ENCODE measurements around the gene SNX33. TPM values are rescaled to one million over a fixed set of nuclear protein-coding genes. Genes with fewer than 3 reads are reported as not detected.
A peak's percentile ranks its signal among the peaks of the same experiment; 100 is the strongest.
"Not testable (repeated sequence)": the region's sequence is repeated elsewhere in the genome, so short reads cannot be mapped to it uniquely, and the experiment has no call there.

SNX33 gene
- total and polyA plus RNA-seq, 7 donors: 3.5 to 8.0 (median 3.9) TPM

DNA sequence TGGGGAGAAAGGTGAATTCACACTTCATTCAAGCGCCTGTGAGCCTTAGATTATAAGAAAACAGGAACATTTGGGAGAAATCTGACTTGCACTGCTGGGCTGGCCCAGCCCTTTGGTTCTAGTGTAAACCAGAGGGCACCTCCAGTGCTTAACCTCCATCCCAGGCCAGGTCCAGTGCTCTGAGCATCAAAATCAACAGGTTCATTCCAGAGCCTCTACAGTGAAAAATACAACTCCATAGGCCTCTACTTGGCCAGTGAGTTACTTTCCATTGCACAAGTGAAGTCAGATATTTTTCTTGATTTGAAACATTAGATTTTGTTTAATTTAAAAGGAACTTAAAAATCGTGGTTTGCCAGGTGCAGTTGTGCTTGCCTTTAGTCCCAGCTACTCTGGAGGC lies 25.2 kb upstream of the SNX33 start:
- H3K9me3 ChIP-seq: no peaks in the 10 kb centered on the region
- H3K27ac ChIP-seq: no peak overlapping the region
- H3K4me3 ChIP-seq: no peak overlapping the region
- H3K36me3 ChIP-seq (ENCODE audit: insufficient read depth in 1 of 2, low read depth in 1 of 2): peaks cover 2 to 33% of the 10 kb centered on the region in 2 donors
- WGBS, 3 donors: 75 to 81% (median 79%) methylated on average over 2 of the region's 2 CpGs
- TF ChIP-seq, protein P1, sequence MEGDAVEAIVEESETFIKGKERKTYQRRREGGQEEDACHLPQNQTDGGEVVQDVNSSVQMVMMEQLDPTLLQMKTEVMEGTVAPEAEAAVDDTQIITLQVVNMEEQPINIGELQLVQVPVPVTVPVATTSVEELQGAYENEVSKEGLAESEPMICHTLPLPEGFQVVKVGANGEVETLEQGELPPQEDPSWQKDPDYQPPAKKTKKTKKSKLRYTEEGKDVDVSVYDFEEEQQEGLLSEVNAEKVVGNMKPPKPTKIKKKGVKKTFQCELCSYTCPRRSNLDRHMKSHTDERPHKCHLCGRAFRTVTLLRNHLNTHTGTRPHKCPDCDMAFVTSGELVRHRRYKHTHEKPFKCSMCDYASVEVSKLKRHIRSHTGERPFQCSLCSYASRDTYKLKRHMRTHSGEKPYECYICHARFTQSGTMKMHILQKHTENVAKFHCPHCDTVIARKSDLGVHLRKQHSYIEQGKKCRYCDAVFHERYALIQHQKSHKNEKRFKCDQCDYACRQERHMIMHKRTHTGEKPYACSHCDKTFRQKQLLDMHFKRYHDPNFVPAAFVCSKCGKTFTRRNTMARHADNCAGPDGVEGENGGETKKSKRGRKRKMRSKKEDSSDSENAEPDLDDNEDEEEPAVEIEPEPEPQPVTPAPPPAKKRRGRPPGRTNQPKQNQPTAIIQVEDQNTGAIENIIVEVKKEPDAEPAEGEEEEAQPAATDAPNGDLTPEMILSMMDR (IDR thresholded peaks at IDR 0.05): no peak
- H3K27me3 ChIP-seq (ENCODE audit: insufficient read depth in 3 of 3, low read length in 2 of 3): no peaks in the 10 kb centered on the region
- DNase-seq (no peak), ATAC-seq (no peak)
- peaks cover 10% of the 10 kb centered on the region for H3K4me1 ChIP-seq
- intact Hi-C loops (cut with DNase I): loop anchor here in 1 of 2 donors (10.0 kb wide), 1 partner anchor 258 kb away; the partner anchor contains the start of gene MAN2C1

DNA sequence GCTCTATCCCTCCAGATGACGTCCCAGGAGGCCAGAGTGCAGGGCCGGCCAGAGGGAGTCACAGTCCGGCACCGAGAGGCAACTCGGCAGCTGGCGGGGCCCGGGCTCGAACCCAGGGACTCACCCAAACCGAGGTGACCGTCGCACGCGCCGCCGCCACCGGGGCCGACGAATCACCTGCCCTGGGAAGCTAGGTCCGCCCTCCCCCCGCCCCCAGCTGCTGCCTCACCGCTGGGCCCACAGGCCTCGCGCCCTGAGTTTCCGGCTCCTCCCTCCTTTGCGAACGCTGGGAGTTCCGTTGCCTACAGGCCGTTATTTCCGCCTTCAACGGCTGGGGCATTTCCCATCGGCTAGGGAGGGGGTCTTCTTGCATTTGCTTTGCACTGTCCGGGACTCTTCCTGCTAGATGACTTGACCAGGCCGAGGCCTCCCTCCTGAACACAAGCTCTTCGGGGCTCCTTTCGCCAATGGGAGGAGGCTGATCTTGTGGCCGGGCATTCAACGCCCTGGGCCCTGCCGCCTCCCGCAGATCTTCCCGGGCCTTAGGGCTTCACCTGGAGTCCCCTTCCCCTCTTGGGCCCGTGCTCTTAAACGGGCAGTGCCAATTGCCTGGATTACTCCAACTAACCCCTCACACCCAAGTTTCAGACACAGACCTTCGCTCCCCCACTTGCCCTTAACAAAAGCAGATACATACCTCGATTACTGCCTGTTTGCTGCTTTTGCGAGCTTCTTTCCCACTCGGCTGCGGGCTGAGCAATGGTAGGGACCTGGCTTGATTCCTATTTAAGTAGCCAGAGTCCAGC lies 22.0 kb upstream of the SNX33 start, which contains the start of gene SNUPN:
TSS of gene SNUPN (minus strand) at position 184 of the 806 bp plus-strand sequence. CDS start 4,674 bp downstream, outside the sequence.
- 1% methylated on average over 36 to 47 of the region's 47 CpGs for WGBS, 3 donors
- peak; percentile 95 to 97 for DNase-seq
- Histone ChIP-seq H3K27me3 (ENCODE audit: insufficient read depth in 3 of 3, low read length in 2 of 3) (no peaks in the 10 kb centered on the region), H3K9me3 (no peaks in the 10 kb centered on the region), H3K4me3 (peak within 1 kb of the TSS; percentile 81), H3K36me3 (ENCODE audit: insufficient read depth in 1 of 2, low read depth in 1 of 2) (peaks cover 0 to under 1% of the 10 kb centered on the region in 2 donors), H3K27ac (peak within 1 kb of the TSS; percentile 94), H3K4me1 (peaks cover 8% of the 10 kb centered on the region)
- intact Hi-C loops (cut with DNase I): loop anchor here (5.0 to 10.0 kb wide), 3 partner anchors 38 to 261 kb away; partner anchors contain the start of gene MAN2C1 (in 1 of the 2)
- ATAC-seq: peak; percentile 94 to 95 (median 95)
- TF ChIP-seq, protein P1 (IDR thresholded peaks at IDR 0.05): no peak

DNA sequence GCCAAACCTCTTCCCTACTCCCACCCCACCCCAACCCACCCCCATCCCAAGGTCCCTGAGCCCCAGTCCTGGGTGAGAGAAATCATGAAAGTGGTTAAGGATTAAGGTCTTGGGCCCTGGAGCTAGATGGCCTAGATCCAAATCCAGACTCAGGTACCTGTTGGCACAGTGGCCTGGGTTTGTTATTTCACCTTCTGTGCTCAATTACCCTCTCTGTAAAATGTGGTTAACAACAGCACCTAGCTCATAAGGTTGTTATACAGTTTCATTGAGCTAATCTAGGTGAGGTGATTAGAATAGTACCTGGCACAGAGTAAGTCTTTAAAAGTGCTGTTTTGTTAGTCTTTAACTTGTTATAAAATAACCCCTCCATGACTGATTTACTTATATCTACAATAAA lies 15.8 kb upstream of the SNX33 start:
- intact Hi-C loops (cut with DNase I): no loop called here
- no peak for DNase-seq

DNA sequence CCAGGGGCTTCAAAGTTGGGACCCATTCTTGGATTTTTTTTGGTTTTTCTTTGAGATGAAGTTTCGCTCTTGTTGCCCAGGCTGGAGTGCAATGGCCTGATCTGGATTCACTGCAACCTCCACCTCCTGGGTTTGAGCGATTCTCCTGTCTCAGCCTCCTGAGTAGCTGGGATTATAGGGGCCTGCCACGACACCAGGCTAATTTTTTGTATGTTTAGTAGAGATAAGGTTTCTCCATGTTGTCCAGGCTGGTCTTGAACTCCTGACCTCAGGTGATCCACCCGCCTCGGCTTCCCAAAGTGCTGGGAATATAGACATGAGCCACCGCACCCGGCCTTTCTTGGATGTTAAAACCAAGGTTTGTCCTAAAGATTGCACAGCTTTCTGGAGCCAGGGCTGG lies 13.8 kb upstream of the SNX33 start:
- H3K9me3 ChIP-seq; ATAC-seq; H3K27me3 ChIP-seq (ENCODE audit: insufficient read depth in 3 of 3, low read length in 2 of 3); H3K27ac ChIP-seq; H3K4me3 ChIP-seq; intact Hi-C loops (cut with DNase I); DNase-seq; H3K36me3 ChIP-seq (ENCODE audit: insufficient read depth in 1 of 2, low read depth in 1 of 2): not testable (repeated sequence)
- H3K4me1 ChIP-seq: peaks cover 23% of the 10 kb centered on the region
- WGBS, 3 donors: 93 to 94% (median 93%) methylated on average over 7 of the region's 7 CpGs

More for the DNA sequence above, 15.8 kb upstream of the SNX33 start:
- H3K4me3 ChIP-seq: no peak overlapping the region
- H3K4me1 ChIP-seq: peaks cover 4% of the 10 kb centered on the region
- no peaks in the 10 kb centered on the region for H3K9me3 ChIP-seq
- no peak overlapping the region for H3K27ac ChIP-seq
- H3K36me3 ChIP-seq (ENCODE audit: insufficient read depth in 1 of 2, low read depth in 1 of 2): no peaks in the 10 kb centered on the region
- no peak for ATAC-seq
- no peaks in the 10 kb centered on the region for H3K27me3 ChIP-seq (ENCODE audit: insufficient read depth in 3 of 3, low read length in 2 of 3)
- TF ChIP-seq, protein P1 (IDR thresholded peaks at IDR 0.05): no peak

DNA sequence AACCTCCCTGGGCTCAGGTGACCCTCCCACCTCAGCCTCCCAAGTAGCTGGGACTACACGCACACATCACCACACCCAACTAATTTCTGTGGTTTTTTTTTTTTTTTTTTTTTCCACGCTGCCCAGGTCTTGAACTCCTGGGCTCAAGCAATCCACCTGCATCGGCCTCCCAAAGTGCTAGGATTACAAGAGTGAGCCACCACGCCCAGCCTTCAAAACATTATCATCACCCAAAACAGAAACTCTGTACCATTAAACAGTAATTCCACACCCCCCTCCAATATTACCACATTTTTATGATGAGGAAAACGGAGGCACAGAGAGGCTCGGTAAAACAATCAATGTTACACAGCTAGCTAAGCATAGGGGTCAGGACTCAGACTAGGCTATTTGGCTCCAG lies 11.7 kb upstream of the SNX33 start:
- ATAC-seq (no peak), DNase-seq (no peak)
- H3K27ac ChIP-seq: no peak overlapping the region
- H3K27me3 ChIP-seq (ENCODE audit: insufficient read depth in 3 of 3, low read length in 2 of 3): no peaks in the 10 kb centered on the region
- no peak overlapping the region for H3K4me3 ChIP-seq
- no peaks in the 10 kb centered on the region for H3K9me3 ChIP-seq
- H3K4me1 ChIP-seq: peaks cover 23% of the 10 kb centered on the region
- WGBS, 3 donors: 89 to 97% (median 90%) methylated on average over 5 to 6 of the region's 6 CpGs
- TF ChIP-seq, protein P1 (IDR thresholded peaks at IDR 0.05): no peak
- H3K36me3 ChIP-seq (ENCODE audit: insufficient read depth in 1 of 2, low read depth in 1 of 2): no peaks in the 10 kb centered on the region
- intact Hi-C loops (cut with DNase I): loop anchor here in 1 of 2 donors (5.0 kb wide), 2 partner anchors 96 to 269 kb away; partner anchors contain the start of gene MAN2C1

Measured in psoas muscle (tissue), 8 donors.